GM10266 (cell line): ENCODE measurements around the gene GLB1L.

Source experiments
- DNase-seq: peaks from one replicate; pipeline ENCODE4 v3.0.0; 2012; ENCODE audit errors: extremely low spot score
- CTCF ChIP-seq: IDR thresholded peaks from 2 replicates; pipeline ENCODE4 v1.5.1; 2012; ENCODE audit warnings: mild to moderate bottlenecking, low read depth; ENCODE audit not compliant: control insufficient read depth, insufficient read depth; ENCODE audit errors: missing control alignments

Gene GLB1L

GRCh38 chr2:219272356-219272755, 27.1 kb upstream of the GLB1L start:
- DNase-seq = no peak

GRCh38 chr2:219271021-219271420, 25.8 kb upstream of the GLB1L start:
- no peak for TF ChIP-seq CTCF
- no peak for DNase-seq

More at GRCh38 chr2:219272356-219272755, 27.1 kb upstream of the GLB1L start:
- no peak for TF ChIP-seq CTCF

GRCh38 chr2:219270055-219270372, 24.8 kb upstream of the GLB1L start:
- TF ChIP-seq CTCF = no peak

GRCh38 chr2:219269362-219270054, 24.3 kb upstream of the GLB1L start:
- no peak for DNase-seq

More at GRCh38 chr2:219270055-219270372, 24.8 kb upstream of the GLB1L start:
- DNase-seq = no peak

GRCh38 chr2:219268294-219268693, 23.1 kb upstream of the GLB1L start:
- TF ChIP-seq CTCF = no peak

More at GRCh38 chr2:219269362-219270054, 24.3 kb upstream of the GLB1L start:
- no peak for TF ChIP-seq CTCF

GRCh38 chr2:219266886-219267285, 21.6 kb upstream of the GLB1L start:
- no peak for DNase-seq
- no peak for TF ChIP-seq CTCF

More at GRCh38 chr2:219268294-219268693, 23.1 kb upstream of the GLB1L start:
- no peak for DNase-seq

GRCh38 chr2:219266232-219266631, 21.0 kb upstream of the GLB1L start:
- DNase-seq = no peak
- TF ChIP-seq CTCF = no peak
